ENCODE measurements around the gene HIF3A.

- TF ChIP-seq CTCF (IDR thresholded peaks at IDR 0.05) (no peak), POLR2AphosphoS5 (IDR thresholded peaks at IDR 0.05; ENCODE audit: low read depth, low read length) (no peak), SIN3A (IDR thresholded peaks at IDR 0.05; ENCODE audit: borderline replicate concordance, insufficient read depth, low read depth, low read length) (no peak), TCF7L2 (IDR thresholded peaks at IDR 0.05; ENCODE audit: low read depth, low read length) (no peak)
- TF ChIP-seq, protein P1, sequence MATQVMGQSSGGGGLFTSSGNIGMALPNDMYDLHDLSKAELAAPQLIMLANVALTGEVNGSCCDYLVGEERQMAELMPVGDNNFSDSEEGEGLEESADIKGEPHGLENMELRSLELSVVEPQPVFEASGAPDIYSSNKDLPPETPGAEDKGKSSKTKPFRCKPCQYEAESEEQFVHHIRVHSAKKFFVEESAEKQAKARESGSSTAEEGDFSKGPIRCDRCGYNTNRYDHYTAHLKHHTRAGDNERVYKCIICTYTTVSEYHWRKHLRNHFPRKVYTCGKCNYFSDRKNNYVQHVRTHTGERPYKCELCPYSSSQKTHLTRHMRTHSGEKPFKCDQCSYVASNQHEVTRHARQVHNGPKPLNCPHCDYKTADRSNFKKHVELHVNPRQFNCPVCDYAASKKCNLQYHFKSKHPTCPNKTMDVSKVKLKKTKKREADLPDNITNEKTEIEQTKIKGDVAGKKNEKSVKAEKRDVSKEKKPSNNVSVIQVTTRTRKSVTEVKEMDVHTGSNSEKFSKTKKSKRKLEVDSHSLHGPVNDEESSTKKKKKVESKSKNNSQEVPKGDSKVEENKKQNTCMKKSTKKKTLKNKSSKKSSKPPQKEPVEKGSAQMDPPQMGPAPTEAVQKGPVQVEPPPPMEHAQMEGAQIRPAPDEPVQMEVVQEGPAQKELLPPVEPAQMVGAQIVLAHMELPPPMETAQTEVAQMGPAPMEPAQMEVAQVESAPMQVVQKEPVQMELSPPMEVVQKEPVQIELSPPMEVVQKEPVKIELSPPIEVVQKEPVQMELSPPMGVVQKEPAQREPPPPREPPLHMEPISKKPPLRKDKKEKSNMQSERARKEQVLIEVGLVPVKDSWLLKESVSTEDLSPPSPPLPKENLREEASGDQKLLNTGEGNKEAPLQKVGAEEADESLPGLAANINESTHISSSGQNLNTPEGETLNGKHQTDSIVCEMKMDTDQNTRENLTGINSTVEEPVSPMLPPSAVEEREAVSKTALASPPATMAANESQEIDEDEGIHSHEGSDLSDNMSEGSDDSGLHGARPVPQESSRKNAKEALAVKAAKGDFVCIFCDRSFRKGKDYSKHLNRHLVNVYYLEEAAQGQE (IDR thresholded peaks at IDR 0.05; ENCODE audit: insufficient read depth in 1 of 2, low read depth in 2 of 2, low read length in 1 of 2), result no peak
Observed at GRCh38 chr19:46376241-46377153, 79.7 kb downstream of the HIF3A start.
